Activated naive CD8-positive, alpha-beta T cell treated with anti-CD3 and anti-CD28 coated beads for 36 hours (primary cell): ENCODE results near the gene VAT1L. TPM values are rescaled to one million over a fixed set of nuclear protein-coding genes. Genes with fewer than 3 reads are reported as not detected.

Experiments used
- DNase-seq: peaks from one replicate; pipeline ENCODE4 v3.0.0; 2021
- H3K27ac Mint-ChIP-seq: one replicate; pipeline ENCODE4 v1.8.0; 2022; ENCODE audit warnings: mild to moderate bottlenecking, moderate library complexity, mixed read lengths
- H3K27me3 Mint-ChIP-seq: one replicate; pipeline ENCODE4 v1.8.0; 2022; ENCODE audit warnings: mild to moderate bottlenecking, mixed read lengths
- H3K36me3 Mint-ChIP-seq: one replicate; pipeline ENCODE4 v1.8.0; 2021; ENCODE audit warnings: mild to moderate bottlenecking, mixed read lengths
- H3K4me1 Mint-ChIP-seq: one replicate; pipeline ENCODE4 v1.8.0; 2021; ENCODE audit warnings: mixed read lengths
- H3K4me3 Mint-ChIP-seq: one replicate; pipeline ENCODE4 v1.8.0; 2022; ENCODE audit warnings: mild to moderate bottlenecking, moderate library complexity, mixed read lengths
- H3K9me3 Mint-ChIP-seq: one replicate; pipeline ENCODE4 v1.8.0; 2022; ENCODE audit warnings: mixed read lengths
- total RNA-seq, 2 experiments: library from RNA; stranded (reverse); gene quantifications; one replicate each; pipeline ENCODE4 v1.2.3, GENCODE V29; 2021

VAT1L gene
- total RNA-seq, 2 experiments from 2014 or later: not detected

GRCh38 chr16:78005881-78006280, 217.5 kb downstream of the VAT1L start:
- Mint-ChIP-seq H3K27ac (no peak overlapping the region), H3K36me3 (no peaks in the 10 kb centered on the region), H3K4me1 (peaks cover 2% of the 10 kb centered on the region), H3K9me3 (no peaks in the 10 kb centered on the region), H3K27me3 (peaks cover 10% of the 10 kb centered on the region), H3K4me3 (no peak overlapping the region)
- DNase-seq: no peak

DNA sequence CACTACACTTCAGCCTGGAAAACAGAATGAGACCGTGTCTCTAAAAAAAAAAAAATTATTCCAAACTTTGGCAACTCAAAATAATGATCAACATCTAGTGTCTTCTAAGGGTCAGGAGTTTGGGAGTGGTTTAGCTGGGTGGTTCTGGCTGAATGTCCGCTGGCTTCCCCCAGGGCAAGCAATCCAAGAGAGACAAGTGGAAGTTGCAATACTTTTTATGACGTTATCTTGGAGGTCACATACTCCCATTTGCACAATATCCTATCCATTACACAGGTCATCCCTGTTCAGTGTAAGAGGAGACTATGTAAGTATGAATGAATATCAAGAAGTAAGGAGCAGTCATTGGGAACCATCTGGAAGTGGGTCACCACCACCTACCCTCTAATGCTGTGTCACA, 218.8 kb downstream of the VAT1L start:
- H3K27me3 Mint-ChIP-seq: peaks cover 7% of the 10 kb centered on the region
- DNase-seq: no peak
- no peak overlapping the region for H3K4me3 Mint-ChIP-seq
- H3K4me1 Mint-ChIP-seq: peaks cover 2% of the 10 kb centered on the region
- no peaks in the 10 kb centered on the region for H3K9me3 Mint-ChIP-seq
- H3K27ac Mint-ChIP-seq: no peak overlapping the region
- H3K36me3 Mint-ChIP-seq: no peaks in the 10 kb centered on the region

DNA sequence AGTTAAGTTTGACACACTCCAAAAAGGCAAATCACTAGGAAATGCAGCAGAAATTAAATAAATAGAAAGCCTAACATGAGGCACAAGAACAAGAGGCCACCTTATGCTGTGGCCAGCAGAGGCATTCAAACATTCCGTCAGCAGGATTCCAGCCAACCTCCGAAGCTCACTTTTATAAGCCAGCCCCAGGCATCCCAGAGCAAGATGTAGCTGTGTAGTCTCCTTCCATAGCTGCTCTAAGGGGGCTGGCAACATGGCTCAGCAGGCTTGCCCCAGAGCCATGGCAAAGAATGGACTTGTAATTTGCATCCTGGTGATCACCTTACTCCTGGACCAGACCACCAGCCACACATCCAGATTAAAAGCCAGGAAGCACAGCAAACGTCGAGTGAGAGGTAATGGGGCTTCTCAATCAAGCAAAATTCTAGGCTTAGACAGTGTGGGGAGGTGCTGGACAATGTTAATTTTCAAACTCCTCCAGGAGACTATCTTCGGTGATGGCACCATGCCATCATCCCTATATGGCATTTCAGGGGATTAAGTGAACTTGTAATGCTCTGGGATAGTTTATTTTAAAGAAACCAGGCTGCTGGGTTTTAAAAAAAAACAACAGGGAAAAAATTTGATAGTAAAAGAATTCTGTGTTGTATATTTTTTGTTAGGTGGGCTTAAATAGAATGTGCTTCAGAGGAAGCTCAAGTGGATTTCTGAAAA, 234.1 kb downstream of the VAT1L start, which contains the start of gene CLEC3A:
CLEC3A (plus strand) TSS at position 202 of the 714 bp plus-strand sequence; CDS start at position 281, 79 bp downstream.
- no peaks in the 10 kb centered on the region for H3K4me1 Mint-ChIP-seq
- DNase-seq: no peak
- no peak within 1 kb of the TSS for H3K27ac Mint-ChIP-seq
- no peaks in the 10 kb centered on the region for H3K36me3 Mint-ChIP-seq
- peaks cover 19% of the 10 kb centered on the region for H3K27me3 Mint-ChIP-seq
- no peak within 1 kb of the TSS for H3K4me3 Mint-ChIP-seq
- H3K9me3 Mint-ChIP-seq: no peaks in the 10 kb centered on the region

DNA sequence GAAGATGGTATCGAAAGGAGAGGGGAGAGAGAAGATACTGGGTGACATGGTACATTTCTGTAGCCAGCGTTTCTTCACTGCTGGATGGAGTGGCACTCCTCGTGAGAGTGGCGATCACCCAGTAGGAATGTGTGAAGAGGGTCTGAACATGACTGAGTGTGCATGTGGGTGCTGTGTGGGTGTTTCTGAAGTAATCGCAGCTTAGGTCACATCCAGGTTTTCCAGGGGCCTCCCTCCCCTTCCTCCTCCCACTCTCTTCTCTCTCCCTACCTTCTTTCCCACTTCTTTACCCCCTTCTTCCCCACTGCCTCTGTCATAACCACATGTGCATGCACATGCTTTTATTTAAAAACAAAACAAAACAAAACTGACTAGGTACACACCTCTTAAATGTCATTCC, 235.8 kb downstream of the VAT1L start:
- H3K4me3 Mint-ChIP-seq: no peak overlapping the region
- H3K36me3 Mint-ChIP-seq: no peaks in the 10 kb centered on the region
- no peaks in the 10 kb centered on the region for H3K9me3 Mint-ChIP-seq
- peaks cover 17% of the 10 kb centered on the region for H3K27me3 Mint-ChIP-seq
- no peaks in the 10 kb centered on the region for H3K4me1 Mint-ChIP-seq
- no peak overlapping the region for H3K27ac Mint-ChIP-seq
- no peak for DNase-seq

DNA sequence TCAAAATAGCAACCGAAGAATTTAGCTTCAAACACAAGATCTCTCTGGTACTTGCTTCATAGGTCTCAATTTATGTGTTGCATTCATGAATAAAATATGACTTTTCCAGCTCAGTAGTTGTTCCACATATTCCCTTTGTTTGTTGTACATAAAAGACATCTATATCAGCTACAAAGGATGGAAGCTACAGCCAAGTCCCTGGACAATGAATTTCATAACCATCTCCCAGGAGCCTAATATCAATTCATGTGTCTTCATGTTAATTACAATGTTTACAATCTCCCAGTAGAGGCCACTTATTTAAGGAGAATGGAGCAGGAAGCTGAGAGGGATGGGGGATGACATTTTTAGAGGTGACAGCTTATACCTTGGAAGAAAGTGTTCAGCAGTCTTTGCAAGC, 237.3 kb downstream of the VAT1L start:
- Mint-ChIP-seq H3K9me3 (no peaks in the 10 kb centered on the region), H3K4me3 (no peak overlapping the region), H3K27me3 (peaks cover 13% of the 10 kb centered on the region), H3K27ac (no peak overlapping the region), H3K4me1 (no peaks in the 10 kb centered on the region), H3K36me3 (no peaks in the 10 kb centered on the region)
- DNase-seq: no peak

- Mint-ChIP-seq H3K9me3 (no peaks in the 10 kb centered on the region), H3K27me3 (peaks cover 15% of the 10 kb centered on the region), H3K27ac (no peak overlapping the region), H3K4me1 (no peaks in the 10 kb centered on the region), H3K36me3 (no peaks in the 10 kb centered on the region), H3K4me3 (no peak overlapping the region)
- DNase-seq: no peak
Measured at GRCh38 chr16:78028018-78028417, 239.7 kb downstream of the VAT1L start.

Other genes with a start within 250 kb of the VAT1L start
- 1 to 10 TPM; 4.3 to 5.5 TPM for gene NUDT7, start 66.0 kb upstream of the VAT1L start, total RNA-seq
- not detected for gene CLEC3A, start 234.0 kb downstream of the VAT1L start, total RNA-seq